Activated CD4-positive, alpha-beta T cell treated with anti-CD3 and anti-CD28 coated beads for 36 hours (primary cell): ENCODE data around the gene NOL4L. TPM values are rescaled to one million over a fixed set of nuclear protein-coding genes. Genes with fewer than 3 reads are reported as not detected.

Source experiments
- ATAC-seq: fragments of 200-7000 bp; cut with Tn5 transposase; one replicate; pipeline ENCODE4 v1.10.0; 2021; ENCODE audit warnings: mild to moderate bottlenecking, moderate library complexity
- CTCF ChIA-PET: fragments of 350-600 bp; sonication (Branson Sonifier 250); formaldehyde crosslinking; loops from one replicate; lab custom pipeline; 2021; ENCODE audit warnings: antibody characterized with exemption; lab: Charles Lee
- POLR2A ChIA-PET: fragments of 350-600 bp; sonication (Branson Sonifier 250); formaldehyde crosslinking; loops from one replicate; lab custom pipeline; 2021; ENCODE audit warnings: antibody characterized with exemption, inconsistent platforms; lab: Charles Lee
- DNase-seq: peaks from one replicate; pipeline ENCODE4 v3.0.0-alpha.2; 2020
- H3K27ac Mint-ChIP-seq: one replicate; pipeline ENCODE4 v1.8.0; 2021; ENCODE audit warnings: mixed read lengths
- H3K27me3 Mint-ChIP-seq: one replicate; pipeline ENCODE4 v1.8.0; 2021; ENCODE audit warnings: mixed read lengths
- H3K36me3 Mint-ChIP-seq: one replicate; pipeline ENCODE4 v1.8.0; 2021; ENCODE audit warnings: low read depth, mixed read lengths
- H3K4me1 Mint-ChIP-seq: one replicate; pipeline ENCODE4 v1.8.0; 2021; ENCODE audit warnings: mixed read lengths
- H3K4me3 Mint-ChIP-seq: one replicate; pipeline ENCODE4 v1.8.0; 2021; ENCODE audit warnings: mild to moderate bottlenecking, moderate library complexity, mixed read lengths
- H3K9me3 Mint-ChIP-seq: one replicate; pipeline ENCODE4 v1.8.0; 2021; ENCODE audit warnings: low read depth, mixed read lengths
- intact Hi-C, 2 experiments: fragments of 100-400 bp; cut with DNase I in 1 of 2; cut with micrococcal nuclease in 1 of 2; formaldehyde crosslinking; loops; one replicate each; pipeline versions ENCODE4 v1.14.2 to v1.15.1; 2022 to 2024; cut with DNase I, micrococcal nuclease
- total RNA-seq, 2 experiments: library from RNA; stranded (reverse); gene quantifications; one replicate each; pipeline ENCODE4 v1.2.3, GENCODE V29; 2021

The NOL4L gene
- total RNA-seq, 2 experiments from 2014 or later = 17.3 to 22.0 TPM

GRCh38 chr20:32527052-32527446 lies 58.1 kb downstream of the NOL4L start:
- no peaks in the 10 kb centered on the region for H3K9me3 Mint-ChIP-seq
- peak overlapping the region; percentile 83 for H3K27ac Mint-ChIP-seq
- DNase-seq (peak; percentile 53), ATAC-seq (peak; percentile 36)
- H3K36me3 Mint-ChIP-seq = peaks cover 10% of the 10 kb centered on the region
- ChIA-PET POLR2A (interaction anchor here (0.6 to 1.2 kb wide), 4 partner anchors 11 to 416 kb away, joined by 3 to 5 read pairs (median 3); no protein-coding TSS in a partner anchor), CTCF (interaction anchor here (0.6 to 11.1 kb wide), 6 partner anchors 24 to 145 kb away, joined by 3 to 214 read pairs (median 3); no protein-coding TSS in a partner anchor)
- H3K27me3 Mint-ChIP-seq = no peaks in the 10 kb centered on the region
- H3K4me3 Mint-ChIP-seq = peak overlapping the region; percentile 43
- H3K4me1 Mint-ChIP-seq = peaks cover 86% of the 10 kb centered on the region
- intact Hi-C loops = loop anchor here in 1 of 2 experiments (10.0 kb wide), 1 partner anchor 248 kb away; no protein-coding TSS in a partner anchor

GRCh38 chr20:32526541-32526940 lies 58.6 kb downstream of the NOL4L start:
- intact Hi-C loops = loop anchor here in 1 of 2 experiments (10.0 kb wide), 1 partner anchor 248 kb away; no protein-coding TSS in a partner anchor
- ChIA-PET POLR2A (interaction anchor here (0.6 kb wide), 1 partner anchor 116 kb away, joined by 3 read pairs; no protein-coding TSS in a partner anchor), CTCF (interaction anchor here (0.6 to 11.1 kb wide), 5 partner anchors 56 to 385 kb away, joined by 3 to 214 read pairs (median 3); no protein-coding TSS in a partner anchor)
- H3K36me3 Mint-ChIP-seq = peaks cover 10% of the 10 kb centered on the region
- peak overlapping the region; percentile 83 for H3K27ac Mint-ChIP-seq
- no peaks in the 10 kb centered on the region for H3K27me3 Mint-ChIP-seq
- H3K9me3 Mint-ChIP-seq = no peaks in the 10 kb centered on the region
- ATAC-seq (peak; percentile 7), DNase-seq (peak; percentile 19)
- H3K4me1 Mint-ChIP-seq = peaks cover 86% of the 10 kb centered on the region
- H3K4me3 Mint-ChIP-seq = no peak overlapping the region

DNA sequence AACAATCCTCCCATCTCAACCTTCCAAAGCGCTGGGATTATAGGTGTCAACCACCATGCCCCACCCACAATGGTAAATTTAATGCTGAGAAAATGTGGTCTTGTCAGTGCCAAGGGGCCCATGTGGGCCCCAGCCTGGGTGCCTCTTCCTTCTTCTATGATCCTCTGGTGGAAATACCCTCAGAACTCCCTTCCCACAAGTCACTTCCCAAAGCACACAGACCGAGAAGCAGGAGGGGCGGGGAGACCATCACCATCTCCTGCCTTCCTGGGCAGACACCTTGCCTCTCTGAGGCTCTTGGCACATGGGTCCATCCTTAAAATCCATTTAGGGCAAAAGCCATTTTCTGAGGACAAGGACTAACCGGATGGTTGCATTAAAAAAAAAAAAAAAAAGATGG lies 59.0 kb downstream of the NOL4L start:
- peak overlapping the region; percentile 83 for H3K27ac Mint-ChIP-seq
- ChIA-PET POLR2A (no interaction called here), CTCF (interaction anchor here (0.6 to 11.1 kb wide), 6 partner anchors 13 to 384 kb away, joined by 3 to 214 read pairs (median 6); no protein-coding TSS in a partner anchor)
- no peaks in the 10 kb centered on the region for H3K9me3 Mint-ChIP-seq
- intact Hi-C loops = loop anchor here in 1 of 2 experiments (10.0 kb wide), 1 partner anchor 249 kb away; no protein-coding TSS in a partner anchor
- no peaks in the 10 kb centered on the region for H3K27me3 Mint-ChIP-seq
- DNase-seq (peak; percentile 35), ATAC-seq (no peak)
- H3K36me3 Mint-ChIP-seq = peaks cover 10% of the 10 kb centered on the region
- peak overlapping the region; percentile 32 for H3K4me3 Mint-ChIP-seq
- peaks cover 89% of the 10 kb centered on the region for H3K4me1 Mint-ChIP-seq

DNA sequence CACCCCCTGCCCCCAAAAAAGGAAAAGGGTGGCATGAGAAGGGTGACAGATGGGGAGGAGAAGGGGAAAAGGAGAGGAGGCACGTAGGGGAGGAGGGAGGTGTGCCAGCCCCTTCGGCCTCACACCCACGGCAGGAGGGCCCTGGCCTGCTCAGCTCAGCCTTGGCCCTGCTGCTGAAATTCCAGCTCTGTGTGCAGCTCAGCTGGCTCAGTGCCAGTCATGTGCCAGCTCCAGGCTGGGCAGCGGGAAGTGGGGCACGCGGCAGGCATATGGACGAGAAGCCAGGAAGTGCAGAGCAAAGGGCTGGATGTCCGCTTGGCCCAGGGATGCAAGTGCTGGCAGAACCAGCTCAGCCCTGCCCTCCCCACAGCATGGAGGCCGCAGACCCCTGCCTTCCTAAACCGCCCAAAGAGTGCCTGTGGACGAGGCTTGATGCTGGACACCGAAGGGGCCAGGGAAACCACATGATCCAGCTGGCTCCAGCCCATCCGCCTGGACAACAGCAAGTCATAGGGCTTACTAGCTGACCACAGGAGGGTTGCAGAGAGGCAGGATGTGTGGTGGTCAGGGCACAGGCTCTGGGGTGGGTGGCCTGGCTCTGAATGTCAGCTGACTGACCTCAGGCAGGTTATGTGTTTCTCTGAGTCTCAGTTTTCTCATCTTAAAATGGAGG lies 60.2 kb downstream of the NOL4L start:
- POLR2A ChIA-PET = interaction anchor here (0.8 kb wide), 1 partner anchor 9 kb away, joined by 3 read pairs; no protein-coding TSS in a partner anchor
- Mint-ChIP-seq H3K27me3 (no peaks in the 10 kb centered on the region), H3K4me1 (peaks cover 86% of the 10 kb centered on the region), H3K9me3 (no peaks in the 10 kb centered on the region), H3K4me3 (no peak overlapping the region), H3K27ac (peak overlapping the region; percentile 48), H3K36me3 (peaks cover 13% of the 10 kb centered on the region)
- ATAC-seq = no peak
- intact Hi-C loops = loop anchor here in 1 of 2 experiments (10.0 kb wide), 1 partner anchor 250 kb away; no protein-coding TSS in a partner anchor
- CTCF ChIA-PET = interaction anchor here (0.7 to 11.1 kb wide), 10 partner anchors 9 to 253 kb away, joined by 3 to 214 read pairs (median 6); partner anchors contain the start of gene NOL4L
- DNase-seq = no peak

DNA sequence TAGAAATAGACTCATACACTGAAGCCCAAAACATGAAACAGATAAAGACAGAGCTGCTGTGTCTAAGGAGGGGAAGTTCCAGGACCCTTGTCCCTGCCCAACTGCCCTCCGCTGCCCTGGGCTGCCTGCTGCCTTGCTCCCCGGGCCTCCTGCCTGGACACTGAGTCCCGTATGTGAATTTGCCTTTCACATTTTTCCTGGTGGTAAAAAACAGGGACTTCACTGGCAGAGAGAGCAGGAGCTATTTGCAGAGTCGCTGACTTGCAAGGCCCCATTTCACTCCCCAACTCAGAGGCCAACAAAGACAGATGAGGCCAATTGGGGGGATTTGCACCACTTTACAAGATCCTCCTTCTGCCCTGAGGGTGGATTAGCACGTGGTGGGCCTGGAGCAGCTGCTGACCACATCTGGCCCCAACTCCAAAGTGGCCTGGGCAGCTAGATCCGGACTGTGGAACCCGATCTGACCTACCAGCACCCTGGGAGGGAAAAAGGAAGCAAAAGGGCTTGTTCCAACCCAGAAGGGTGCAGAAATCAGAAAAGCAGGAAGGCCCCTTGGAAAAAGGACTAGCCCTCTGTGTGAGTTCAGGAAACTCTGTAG lies 61.4 kb downstream of the NOL4L start:
- DNase-seq (no peak), ATAC-seq (no peak)
- Mint-ChIP-seq H3K4me3 (no peak overlapping the region), H3K36me3 (peaks cover 13% of the 10 kb centered on the region), H3K9me3 (no peaks in the 10 kb centered on the region), H3K4me1 (peaks cover 74% of the 10 kb centered on the region), H3K27me3 (no peaks in the 10 kb centered on the region), H3K27ac (peak overlapping the region; percentile 72)
- ChIA-PET POLR2A (interaction anchor here (0.6 kb wide), 1 partner anchor 11 kb away, joined by 4 read pairs; no protein-coding TSS in a partner anchor), CTCF (interaction anchor here (0.5 to 11.1 kb wide), 23 partner anchors 8 to 255 kb away, joined by 3 to 214 read pairs (median 4); partner anchors contain the start of gene NOL4L)
- intact Hi-C loops = loop anchor here in 1 of 2 experiments (2.0 to 10.0 kb wide), 2 partner anchors 15 to 251 kb away; no protein-coding TSS in a partner anchor

DNA sequence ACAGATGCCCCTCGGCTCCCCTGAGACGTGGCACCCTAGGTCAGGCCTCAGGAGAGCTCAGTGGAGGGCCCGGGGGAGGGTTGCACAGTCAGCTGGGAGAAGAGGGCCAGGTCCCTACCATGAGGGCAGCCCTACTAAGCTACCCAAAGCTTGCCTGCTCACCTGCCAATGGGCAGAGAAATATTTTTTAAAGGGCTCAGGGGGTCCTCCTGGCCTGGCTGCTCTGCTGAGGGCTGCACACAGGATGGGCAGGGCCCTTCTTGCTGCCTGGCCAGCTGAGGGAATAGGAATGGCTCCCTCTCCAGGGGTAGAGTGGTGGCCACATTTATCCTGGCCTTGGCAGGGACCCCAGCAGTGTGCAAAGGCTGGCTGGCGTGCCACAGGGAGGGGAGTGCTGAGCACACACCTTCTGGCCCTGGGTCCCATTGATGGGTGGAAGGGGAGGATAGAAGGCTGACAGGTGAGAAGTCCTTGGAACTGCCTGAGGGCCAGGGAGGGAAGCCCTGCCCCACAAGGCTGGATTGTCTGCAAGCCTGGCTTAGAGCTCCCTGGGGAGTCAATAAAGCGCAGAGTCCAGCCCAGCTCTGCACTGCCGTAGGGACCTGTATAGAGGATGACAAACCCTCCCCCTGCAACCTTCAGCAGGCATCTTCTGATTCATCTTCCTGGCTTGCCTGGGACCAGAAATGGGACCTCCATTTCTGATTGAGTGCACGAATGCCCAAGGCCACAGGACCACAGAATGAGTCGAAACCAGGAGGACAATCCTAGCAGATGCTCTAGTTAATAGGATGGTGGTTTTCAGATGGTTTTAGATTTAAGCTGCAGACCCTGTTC lies 62.1 kb downstream of the NOL4L start:
- Mint-ChIP-seq H3K27ac (peak overlapping the region; percentile 72), H3K4me3 (no peak overlapping the region), H3K4me1 (peaks cover 67% of the 10 kb centered on the region), H3K27me3 (no peaks in the 10 kb centered on the region), H3K36me3 (peaks cover 13% of the 10 kb centered on the region), H3K9me3 (no peaks in the 10 kb centered on the region)
- CTCF ChIA-PET = interaction anchor here (0.7 to 11.1 kb wide), 31 partner anchors 8 to 1682 kb away, joined by 3 to 214 read pairs (median 4); no protein-coding TSS in a partner anchor
- POLR2A ChIA-PET = interaction anchor here (0.6 to 1.0 kb wide), 2 partner anchors 12 to 129 kb away, joined by 3 to 4 read pairs; no protein-coding TSS in a partner anchor
- intact Hi-C loops = loop anchor here in 1 of 2 experiments (2.0 to 10.0 kb wide), 2 partner anchors 14 to 252 kb away; no protein-coding TSS in a partner anchor
- ATAC-seq (peak; percentile 51), DNase-seq (peak; percentile 43)

- Mint-ChIP-seq H3K9me3 (no peaks in the 10 kb centered on the region), H3K36me3 (peaks cover 13% of the 10 kb centered on the region), H3K4me1 (peaks cover 64% of the 10 kb centered on the region), H3K27me3 (no peaks in the 10 kb centered on the region), H3K4me3 (no peak overlapping the region), H3K27ac (peak overlapping the region; percentile 43)
- intact Hi-C loops = loop anchor here in 1 of 2 experiments (2.0 to 10.0 kb wide), 2 partner anchors 14 to 252 kb away; no protein-coding TSS in a partner anchor
- ATAC-seq (no peak), DNase-seq (peak; percentile 19)
- ChIA-PET CTCF (interaction anchor here (0.7 to 11.1 kb wide), 22 partner anchors 9 to 1682 kb away, joined by 3 to 214 read pairs (median 4); no protein-coding TSS in a partner anchor), POLR2A (interaction anchor here (1.0 kb wide), 1 partner anchor 130 kb away, joined by 3 read pairs; no protein-coding TSS in a partner anchor)
These were observed 62.7 kb downstream of the NOL4L start for GRCh38 chr20:32522526-32522775.

GRCh38 chr20:32521780-32522525 lies 63.2 kb downstream of the NOL4L start:
- peak overlapping the region; percentile 43 for H3K27ac Mint-ChIP-seq
- ChIA-PET POLR2A (interaction anchor here (1.0 kb wide), 1 partner anchor 130 kb away, joined by 3 read pairs; no protein-coding TSS in a partner anchor), CTCF (interaction anchor here (0.6 to 11.1 kb wide), 30 partner anchors 9 to 1683 kb away, joined by 3 to 214 read pairs (median 4); partner anchors contain the start of gene C20orf203)
- intact Hi-C loops = loop anchor here (1.0 to 10.0 kb wide), 4 partner anchors 13 to 257 kb away; no protein-coding TSS in a partner anchor
- peak; percentile 78 for ATAC-seq
- peak; percentile 83 for DNase-seq
- H3K36me3 Mint-ChIP-seq = peaks cover 8% of the 10 kb centered on the region
- no peak overlapping the region for H3K4me3 Mint-ChIP-seq
- H3K9me3 Mint-ChIP-seq = no peaks in the 10 kb centered on the region
- no peaks in the 10 kb centered on the region for H3K27me3 Mint-ChIP-seq
- H3K4me1 Mint-ChIP-seq = peaks cover 59% of the 10 kb centered on the region

GRCh38 chr20:32520927-32521203 lies 64.3 kb downstream of the NOL4L start:
- H3K4me1 Mint-ChIP-seq = peaks cover 57% of the 10 kb centered on the region
- H3K27ac Mint-ChIP-seq = no peak overlapping the region
- DNase-seq (no peak), ATAC-seq (no peak)
- intact Hi-C loops = loop anchor here (1.0 to 10.0 kb wide), 3 partner anchors 132 to 258 kb away; no protein-coding TSS in a partner anchor
- POLR2A ChIA-PET = no interaction called here
- H3K27me3 Mint-ChIP-seq = no peaks in the 10 kb centered on the region
- H3K4me3 Mint-ChIP-seq = no peak overlapping the region
- H3K9me3 Mint-ChIP-seq = no peaks in the 10 kb centered on the region
- peaks cover 13% of the 10 kb centered on the region for H3K36me3 Mint-ChIP-seq
- CTCF ChIA-PET = interaction anchor here (0.6 to 11.1 kb wide), 15 partner anchors 12 to 975 kb away, joined by 3 to 214 read pairs (median 4); partner anchors contain the start of gene C20orf203
